ENCODE measurements around the gene ACO2. TPM values are rescaled to one million over a fixed set of nuclear protein-coding genes. Genes with fewer than 3 reads are reported as not detected.

ACO2 gene
- total and polyA plus RNA-seq, 2 of the 13 experiments (the other 11 are each of a cell fraction or from before 2014, with no cell fraction given) = 19.2 to 45.6 TPM

- no peaks in the 10 kb centered on the region for H3K9me3 ChIP-seq (ENCODE audit: low read length)
- no peak for TF ChIP-seq ZNF7 (CRISPR knock-in tag; IDR thresholded peaks at IDR 0.05)
- TF ChIP-seq, protein P1, sequence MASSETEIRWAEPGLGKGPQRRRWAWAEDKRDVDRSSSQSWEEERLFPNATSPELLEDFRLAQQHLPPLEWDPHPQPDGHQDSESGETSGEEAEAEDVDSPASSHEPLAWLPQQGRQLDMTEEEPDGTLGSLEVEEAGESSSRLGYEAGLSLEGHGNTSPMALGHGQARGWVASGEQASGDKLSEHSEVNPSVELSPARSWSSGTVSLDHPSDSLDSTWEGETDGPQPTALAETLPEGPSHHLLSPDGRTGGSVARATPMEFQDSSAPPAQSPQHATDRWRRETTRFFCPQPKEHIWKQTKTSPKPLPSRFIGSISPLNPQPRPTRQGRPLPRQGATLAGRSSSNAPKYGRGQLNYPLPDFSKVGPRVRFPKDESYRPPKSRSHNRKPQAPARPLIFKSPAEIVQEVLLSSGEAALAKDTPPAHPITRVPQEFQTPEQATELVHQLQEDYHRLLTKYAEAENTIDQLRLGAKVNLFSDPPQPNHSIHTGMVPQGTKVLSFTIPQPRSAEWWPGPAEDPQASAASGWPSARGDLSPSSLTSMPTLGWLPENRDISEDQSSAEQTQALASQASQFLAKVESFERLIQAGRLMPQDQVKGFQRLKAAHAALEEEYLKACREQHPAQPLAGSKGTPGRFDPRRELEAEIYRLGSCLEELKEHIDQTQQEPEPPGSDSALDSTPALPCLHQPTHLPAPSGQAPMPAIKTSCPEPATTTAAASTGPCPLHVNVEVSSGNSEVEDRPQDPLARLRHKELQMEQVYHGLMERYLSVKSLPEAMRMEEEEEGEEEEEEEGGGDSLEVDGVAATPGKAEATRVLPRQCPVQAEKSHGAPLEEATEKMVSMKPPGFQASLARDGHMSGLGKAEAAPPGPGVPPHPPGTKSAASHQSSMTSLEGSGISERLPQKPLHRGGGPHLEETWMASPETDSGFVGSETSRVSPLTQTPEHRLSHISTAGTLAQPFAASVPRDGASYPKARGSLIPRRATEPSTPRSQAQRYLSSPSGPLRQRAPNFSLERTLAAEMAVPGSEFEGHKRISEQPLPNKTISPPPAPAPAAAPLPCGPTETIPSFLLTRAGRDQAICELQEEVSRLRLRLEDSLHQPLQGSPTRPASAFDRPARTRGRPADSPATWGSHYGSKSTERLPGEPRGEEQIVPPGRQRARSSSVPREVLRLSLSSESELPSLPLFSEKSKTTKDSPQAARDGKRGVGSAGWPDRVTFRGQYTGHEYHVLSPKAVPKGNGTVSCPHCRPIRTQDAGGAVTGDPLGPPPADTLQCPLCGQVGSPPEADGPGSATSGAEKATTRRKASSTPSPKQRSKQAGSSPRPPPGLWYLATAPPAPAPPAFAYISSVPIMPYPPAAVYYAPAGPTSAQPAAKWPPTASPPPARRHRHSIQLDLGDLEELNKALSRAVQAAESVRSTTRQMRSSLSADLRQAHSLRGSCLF (CRISPR knock-in tag; IDR thresholded peaks at IDR 0.05; ENCODE audit: borderline replicate concordance) = no peak
- TF ChIP-seq ZNF230 (CRISPR knock-in tag; IDR thresholded peaks at IDR 0.05) = no peak
- no peak for TF ChIP-seq HMGXB3 (CRISPR knock-in tag; IDR thresholded peaks at IDR 0.05; ENCODE audit: borderline replicate concordance)
- TF ChIP-seq ZNF256 (CRISPR knock-in tag; conservative IDR thresholded peaks at IDR 0.05) = no peak
- TF ChIP-seq ZNF850 (CRISPR knock-in tag; conservative IDR thresholded peaks at IDR 0.05) = no peak
- TF ChIP-seq, protein P2, sequence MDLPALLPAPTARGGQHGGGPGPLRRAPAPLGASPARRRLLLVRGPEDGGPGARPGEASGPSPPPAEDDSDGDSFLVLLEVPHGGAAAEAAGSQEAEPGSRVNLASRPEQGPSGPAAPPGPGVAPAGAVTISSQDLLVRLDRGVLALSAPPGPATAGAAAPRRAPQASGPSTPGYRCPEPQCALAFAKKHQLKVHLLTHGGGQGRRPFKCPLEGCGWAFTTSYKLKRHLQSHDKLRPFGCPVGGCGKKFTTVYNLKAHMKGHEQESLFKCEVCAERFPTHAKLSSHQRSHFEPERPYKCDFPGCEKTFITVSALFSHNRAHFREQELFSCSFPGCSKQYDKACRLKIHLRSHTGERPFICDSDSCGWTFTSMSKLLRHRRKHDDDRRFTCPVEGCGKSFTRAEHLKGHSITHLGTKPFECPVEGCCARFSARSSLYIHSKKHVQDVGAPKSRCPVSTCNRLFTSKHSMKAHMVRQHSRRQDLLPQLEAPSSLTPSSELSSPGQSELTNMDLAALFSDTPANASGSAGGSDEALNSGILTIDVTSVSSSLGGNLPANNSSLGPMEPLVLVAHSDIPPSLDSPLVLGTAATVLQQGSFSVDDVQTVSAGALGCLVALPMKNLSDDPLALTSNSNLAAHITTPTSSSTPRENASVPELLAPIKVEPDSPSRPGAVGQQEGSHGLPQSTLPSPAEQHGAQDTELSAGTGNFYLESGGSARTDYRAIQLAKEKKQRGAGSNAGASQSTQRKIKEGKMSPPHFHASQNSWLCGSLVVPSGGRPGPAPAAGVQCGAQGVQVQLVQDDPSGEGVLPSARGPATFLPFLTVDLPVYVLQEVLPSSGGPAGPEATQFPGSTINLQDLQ (CRISPR knock-in tag; IDR thresholded peaks at IDR 0.05) = no peak
- TF ChIP-seq ZNF775 (CRISPR knock-in tag; IDR thresholded peaks at IDR 0.05; ENCODE audit: borderline replicate concordance) = no peak
- no peak for TF ChIP-seq KMT2B (CRISPR knock-in tag; IDR thresholded peaks at IDR 0.05)
- in situ Hi-C loops (cut with HindIII; ENCODE audit: extremely low pct_ligation_motif_present, low pct_unique_long_range_greater_than_20kb) (no loop called here), intact Hi-C loops (cut with micrococcal nuclease; ENCODE audit: unreplicated experiment) (no loop called here)
- CTCF ChIA-PET (ENCODE audit: low intra/inter-chr PET ratio, low total read pairs) = no interaction called here
- 86% methylated on average over 9 of the region's 9 CpGs for WGBS (ENCODE audit: low lambda C conversion rate)
- no peaks in the 10 kb centered on the region for H4K20me1 ChIP-seq (ENCODE audit: insufficient read depth, low read length)
- H3K27me3 ChIP-seq (ENCODE audit: control insufficient read depth in 1 of 2, insufficient read depth in 2 of 2, low read length in 2 of 2) = no peaks in the 10 kb centered on the region
- no peak for ATAC-seq
- H3K4me2 ChIP-seq (ENCODE audit: low read depth, low read length) = no peak overlapping the region
- no peak overlapping the region for H3K27ac ChIP-seq (ENCODE audit: extremely low read length, insufficient read depth, low read length)
- H3K79me2 ChIP-seq (ENCODE audit: insufficient read depth, low read length) = no peaks in the 10 kb centered on the region
- POLR2A ChIA-PET = interaction anchor here (0.5 kb wide), 1 partner anchor 23 kb away, joined by 4 read pairs; no protein-coding TSS in a partner anchor
- no peak overlapping the region for H3K9ac ChIP-seq (ENCODE audit: insufficient read depth, low read depth, low read length)
- H3K4me3 ChIP-seq (replicated peaks in 1 of 3; ENCODE audit: insufficient read depth in 1 of 3, low read depth in 2 of 3, low read length in 3 of 3) = no peak overlapping the region
- no peak for DNase-seq (ENCODE audit: low spot score)
- H2AFZ ChIP-seq (ENCODE audit: low read length) = no peak overlapping the region
- BruUV-seq (replicated peaks) = no TSS peak
- H3K36me3 ChIP-seq (replicated peaks in 1 of 2; ENCODE audit: control insufficient read depth in 1 of 2, insufficient read depth in 2 of 2, low read length in 2 of 2) = no peaks in the 10 kb centered on the region
- FAIRE-seq = no peak
- no peaks in the 10 kb centered on the region for H3K4me1 ChIP-seq (ENCODE audit: insufficient read depth, low read length)
These were observed 43.1 kb upstream of the ACO2 start for GRCh38 chr22:41425660-41426365.

Measured in HepG2 (cell line).